ENCODE data around the gene CTNNA3. TPM values are rescaled to one million over a fixed set of nuclear protein-coding genes. Genes with fewer than 3 reads are reported as not detected.

The CTNNA3 gene
- total RNA-seq, 1 experiment from 2014 or later, result not detected

DNA sequence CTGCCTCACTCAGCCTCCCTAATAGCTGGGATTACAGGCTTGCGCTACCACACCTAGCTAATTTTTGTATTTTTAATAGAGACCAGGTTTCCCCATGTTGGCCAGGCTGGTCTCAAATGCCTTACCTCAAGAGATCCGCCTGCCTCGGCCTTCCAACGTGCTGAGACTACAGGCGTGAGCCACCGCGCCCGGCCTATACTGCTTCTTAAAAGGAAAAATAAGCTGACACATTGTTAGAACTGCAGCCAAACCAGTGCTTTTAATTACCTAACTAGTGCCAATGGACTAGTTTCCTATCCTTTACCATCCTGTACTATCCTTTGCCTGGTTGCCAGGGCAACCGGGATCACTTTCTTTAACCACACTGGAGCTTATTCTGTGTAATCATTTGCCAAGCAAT is 662.1 kb downstream of the CTNNA3 start:
- no peak overlapping the region for H3K4me3 Mint-ChIP-seq (ENCODE audit: low read depth, unreplicated experiment)
- H3K4me1 Mint-ChIP-seq (ENCODE audit: low read depth, unreplicated experiment), result no peaks in the 10 kb centered on the region
- H3K27ac Mint-ChIP-seq (ENCODE audit: unreplicated experiment), result no peak overlapping the region
- H3K36me3 Mint-ChIP-seq (ENCODE audit: insufficient read depth, unreplicated experiment), result no peaks in the 10 kb centered on the region
- CTCF ChIA-PET, result interaction anchor here (1.0 kb wide), 1 partner anchor 9 kb away, joined by 5 read pairs; no protein-coding TSS in a partner anchor
- DNase-seq, result no peak
- TF ChIP-seq CTCF (IDR thresholded peaks at IDR 0.05; ENCODE audit: unreplicated experiment), result no peak
- BruUV-seq (replicated peaks), result no TSS peak
- H3K9me3 Mint-ChIP-seq (ENCODE audit: low read depth, unreplicated experiment), result no peaks in the 10 kb centered on the region
- no peaks in the 10 kb centered on the region for H3K27me3 Mint-ChIP-seq (ENCODE audit: unreplicated experiment)
- intact Hi-C loops (cut with micrococcal nuclease; ENCODE audit: unreplicated experiment), result no loop called here

- CTCF ChIA-PET, result no interaction called here
- Mint-ChIP-seq H3K36me3 (ENCODE audit: insufficient read depth, unreplicated experiment) (no peaks in the 10 kb centered on the region), H3K4me1 (ENCODE audit: low read depth, unreplicated experiment) (no peaks in the 10 kb centered on the region), H3K27ac (ENCODE audit: unreplicated experiment) (no peak overlapping the region), H3K9me3 (ENCODE audit: low read depth, unreplicated experiment) (peaks cover 4% of the 10 kb centered on the region), H3K27me3 (ENCODE audit: unreplicated experiment) (no peaks in the 10 kb centered on the region), H3K4me3 (ENCODE audit: low read depth, unreplicated experiment) (no peak overlapping the region)
- intact Hi-C loops (cut with micrococcal nuclease; ENCODE audit: unreplicated experiment), result no loop called here
- BruUV-seq (replicated peaks), result no TSS peak
- no peak for DNase-seq
- no peak for TF ChIP-seq CTCF (IDR thresholded peaks at IDR 0.05; ENCODE audit: unreplicated experiment)
These were observed 673.9 kb downstream of the CTNNA3 start for GRCh38 chr10:67022099-67022498.

DNA sequence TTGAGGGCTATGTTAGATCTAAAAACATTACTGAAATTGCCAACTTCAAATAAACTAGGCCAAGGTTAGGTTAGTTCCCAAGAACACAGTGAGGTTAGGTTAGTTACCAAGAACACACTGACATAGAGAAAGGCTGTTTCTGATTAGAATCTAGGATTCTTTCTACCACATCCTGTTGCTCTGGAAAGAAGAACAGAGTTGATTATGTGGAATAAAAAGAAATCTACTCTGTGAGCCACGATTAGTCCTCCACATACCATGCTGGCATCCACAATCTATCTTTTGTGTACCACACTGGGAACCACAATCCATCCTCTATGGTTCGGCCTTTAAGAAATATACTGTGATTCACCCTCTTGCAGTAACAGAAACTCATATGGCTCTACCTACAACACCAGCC is 678.8 kb downstream of the CTNNA3 start:
- no peak for TF ChIP-seq CTCF (IDR thresholded peaks at IDR 0.05; ENCODE audit: unreplicated experiment)
- no peak for DNase-seq
- intact Hi-C loops (cut with micrococcal nuclease; ENCODE audit: unreplicated experiment), result no loop called here
- Mint-ChIP-seq H3K9me3 (ENCODE audit: low read depth, unreplicated experiment) (peaks cover 4% of the 10 kb centered on the region), H3K27ac (ENCODE audit: unreplicated experiment) (no peak overlapping the region), H3K27me3 (ENCODE audit: unreplicated experiment) (no peaks in the 10 kb centered on the region), H3K4me3 (ENCODE audit: low read depth, unreplicated experiment) (no peak overlapping the region), H3K36me3 (ENCODE audit: insufficient read depth, unreplicated experiment) (no peaks in the 10 kb centered on the region), H3K4me1 (ENCODE audit: low read depth, unreplicated experiment) (no peaks in the 10 kb centered on the region)
- CTCF ChIA-PET, result no interaction called here
- BruUV-seq (replicated peaks), result no TSS peak

DNA sequence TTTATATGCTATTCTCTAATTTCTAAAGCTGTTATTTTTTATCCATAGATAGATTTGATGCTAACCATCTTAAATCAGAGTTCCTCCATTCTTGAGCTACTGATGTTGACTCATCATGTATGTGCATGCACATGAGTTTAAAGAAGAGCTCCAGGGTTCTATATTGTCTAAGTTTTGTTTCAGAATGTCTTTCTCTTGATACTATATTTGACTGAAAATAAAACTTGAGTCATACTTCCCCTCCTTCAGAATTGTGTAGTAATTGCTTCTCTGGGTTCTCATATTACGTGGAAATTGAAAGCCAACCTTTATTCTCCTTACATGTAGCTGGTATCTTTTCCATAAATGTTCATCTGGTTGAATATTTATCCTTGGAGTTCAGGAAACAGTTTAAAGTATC is 680.8 kb downstream of the CTNNA3 start:
- H3K9me3 Mint-ChIP-seq (ENCODE audit: low read depth, unreplicated experiment), result peaks cover 2% of the 10 kb centered on the region
- TF ChIP-seq CTCF (IDR thresholded peaks at IDR 0.05; ENCODE audit: unreplicated experiment), result no peak
- H3K36me3 Mint-ChIP-seq (ENCODE audit: insufficient read depth, unreplicated experiment), result no peaks in the 10 kb centered on the region
- no peaks in the 10 kb centered on the region for H3K4me1 Mint-ChIP-seq (ENCODE audit: low read depth, unreplicated experiment)
- CTCF ChIA-PET, result no interaction called here
- H3K27me3 Mint-ChIP-seq (ENCODE audit: unreplicated experiment), result no peaks in the 10 kb centered on the region
- intact Hi-C loops (cut with micrococcal nuclease; ENCODE audit: unreplicated experiment), result no loop called here
- no peak overlapping the region for H3K4me3 Mint-ChIP-seq (ENCODE audit: low read depth, unreplicated experiment)
- H3K27ac Mint-ChIP-seq (ENCODE audit: unreplicated experiment), result no peak overlapping the region
- DNase-seq, result no peak
- BruUV-seq (replicated peaks), result no TSS peak

GRCh38 chr10:67011981-67012380 is 684.0 kb downstream of the CTNNA3 start:
- Mint-ChIP-seq H3K4me3 (ENCODE audit: low read depth, unreplicated experiment) (no peak overlapping the region), H3K27me3 (ENCODE audit: unreplicated experiment) (no peaks in the 10 kb centered on the region), H3K4me1 (ENCODE audit: low read depth, unreplicated experiment) (no peaks in the 10 kb centered on the region), H3K36me3 (ENCODE audit: insufficient read depth, unreplicated experiment) (no peaks in the 10 kb centered on the region), H3K27ac (ENCODE audit: unreplicated experiment) (no peak overlapping the region), H3K9me3 (ENCODE audit: low read depth, unreplicated experiment) (no peaks in the 10 kb centered on the region)
- BruUV-seq (replicated peaks), result no TSS peak
- no peak for DNase-seq
- TF ChIP-seq CTCF (IDR thresholded peaks at IDR 0.05; ENCODE audit: unreplicated experiment), result no peak
- intact Hi-C loops (cut with micrococcal nuclease; ENCODE audit: unreplicated experiment), result no loop called here
- CTCF ChIA-PET, result no interaction called here
